ENCODE data around the gene ABCC10. TPM values are rescaled to one million over a fixed set of nuclear protein-coding genes. Genes with fewer than 3 reads are reported as not detected.
"Not testable (repeated sequence)": the region's sequence is repeated elsewhere in the genome, so short reads cannot be mapped to it uniquely, and the experiment has no call there.

The ABCC10 gene
- total RNA-seq, 2 experiments from 2014 or later = 47.1 to 53.2 TPM

DNA sequence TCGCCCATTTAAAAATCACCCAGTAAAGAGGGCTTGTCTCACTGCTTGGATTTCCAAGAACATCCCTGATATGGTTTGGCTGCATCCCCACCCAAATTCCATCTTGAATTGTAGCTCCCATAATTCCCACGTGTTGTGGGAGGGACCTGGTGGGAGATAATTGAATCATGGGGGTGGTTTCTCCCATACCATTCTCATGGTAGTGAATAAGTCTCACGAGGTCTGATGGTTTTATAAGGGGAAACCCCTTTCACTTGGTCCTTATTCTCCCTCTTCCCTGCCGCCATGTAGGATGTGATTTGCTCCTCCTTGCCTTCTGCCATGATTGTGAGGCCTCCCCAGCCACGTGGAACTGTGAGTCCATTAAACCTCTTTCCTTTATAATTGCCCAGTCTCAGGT lies 39.9 kb downstream of the ABCC10 start:
- H3K27ac Mint-ChIP-seq; DNase-seq; H3K9me3 Mint-ChIP-seq; H3K4me1 Mint-ChIP-seq; H3K4me3 Mint-ChIP-seq; POLR2A ChIA-PET; H3K36me3 Mint-ChIP-seq (ENCODE audit: low read depth): not testable (repeated sequence)
- CTCF ChIA-PET = interaction anchor here (1.0 kb wide), 1 partner anchor 10 kb away, joined by 5 read pairs; the partner anchor contains the start of gene TJAP1
- H3K27me3 Mint-ChIP-seq = peaks cover 22% of the 10 kb centered on the region

DNA sequence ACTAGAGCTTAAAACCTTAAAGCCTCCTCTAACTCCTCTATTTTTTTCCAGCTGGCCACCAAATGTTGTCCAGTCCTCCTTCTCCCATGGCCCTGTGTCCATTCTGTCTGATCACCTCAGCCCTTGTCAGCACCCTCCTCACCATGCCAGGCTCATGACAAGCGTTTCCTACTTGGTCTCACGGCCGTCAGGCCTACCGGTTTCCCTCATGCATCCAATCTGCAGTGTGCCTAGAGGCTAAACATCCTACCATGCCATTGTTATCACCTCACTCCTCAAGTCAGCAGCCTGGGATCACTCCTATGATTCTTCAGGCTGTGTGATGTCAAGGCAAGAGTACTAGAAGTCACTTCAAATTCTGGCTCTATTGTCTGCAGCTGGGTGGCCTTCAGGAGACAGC lies 40.4 kb downstream of the ABCC10 start:
- Mint-ChIP-seq H3K9me3 (no peaks in the 10 kb centered on the region), H3K27ac (no peak overlapping the region), H3K4me3 (no peak overlapping the region), H3K27me3 (peaks cover 20% of the 10 kb centered on the region), H3K4me1 (no peaks in the 10 kb centered on the region), H3K36me3 (ENCODE audit: low read depth) (no peaks in the 10 kb centered on the region)
- ChIA-PET POLR2A (no interaction called here), CTCF (interaction anchor here (1.0 kb wide), 1 partner anchor 10 kb away, joined by 5 read pairs; the partner anchor contains the start of gene TJAP1)
- no peak for DNase-seq

DNA sequence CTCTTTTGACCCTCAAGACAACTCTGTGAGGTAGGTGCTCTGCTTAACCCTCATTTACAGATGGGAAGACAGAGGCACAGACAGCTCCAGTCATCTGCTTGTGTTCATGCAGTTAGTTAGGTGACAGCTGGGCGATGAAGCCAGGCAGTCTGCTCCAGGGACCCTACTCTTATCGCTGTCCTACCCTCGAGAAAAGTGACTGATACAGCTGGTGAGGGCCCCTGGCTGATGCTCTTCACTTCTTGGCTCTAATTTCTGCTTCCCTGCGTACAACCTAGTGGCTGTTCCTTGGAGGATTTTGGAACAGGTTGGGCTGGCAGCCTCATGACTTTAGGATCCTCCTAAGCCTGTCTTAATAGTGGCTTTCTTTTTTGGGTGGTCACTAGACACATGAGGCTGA lies 40.9 kb downstream of the ABCC10 start:
- Mint-ChIP-seq H3K27me3 (peaks cover 16% of the 10 kb centered on the region), H3K27ac (no peak overlapping the region), H3K4me3 (no peak overlapping the region), H3K36me3 (ENCODE audit: low read depth) (no peaks in the 10 kb centered on the region), H3K4me1 (no peaks in the 10 kb centered on the region), H3K9me3 (no peaks in the 10 kb centered on the region)
- ChIA-PET POLR2A (no interaction called here), CTCF (interaction anchor here (1.0 kb wide), 1 partner anchor 9 kb away, joined by 5 read pairs; the partner anchor contains the start of gene TJAP1)
- DNase-seq = no peak

DNA sequence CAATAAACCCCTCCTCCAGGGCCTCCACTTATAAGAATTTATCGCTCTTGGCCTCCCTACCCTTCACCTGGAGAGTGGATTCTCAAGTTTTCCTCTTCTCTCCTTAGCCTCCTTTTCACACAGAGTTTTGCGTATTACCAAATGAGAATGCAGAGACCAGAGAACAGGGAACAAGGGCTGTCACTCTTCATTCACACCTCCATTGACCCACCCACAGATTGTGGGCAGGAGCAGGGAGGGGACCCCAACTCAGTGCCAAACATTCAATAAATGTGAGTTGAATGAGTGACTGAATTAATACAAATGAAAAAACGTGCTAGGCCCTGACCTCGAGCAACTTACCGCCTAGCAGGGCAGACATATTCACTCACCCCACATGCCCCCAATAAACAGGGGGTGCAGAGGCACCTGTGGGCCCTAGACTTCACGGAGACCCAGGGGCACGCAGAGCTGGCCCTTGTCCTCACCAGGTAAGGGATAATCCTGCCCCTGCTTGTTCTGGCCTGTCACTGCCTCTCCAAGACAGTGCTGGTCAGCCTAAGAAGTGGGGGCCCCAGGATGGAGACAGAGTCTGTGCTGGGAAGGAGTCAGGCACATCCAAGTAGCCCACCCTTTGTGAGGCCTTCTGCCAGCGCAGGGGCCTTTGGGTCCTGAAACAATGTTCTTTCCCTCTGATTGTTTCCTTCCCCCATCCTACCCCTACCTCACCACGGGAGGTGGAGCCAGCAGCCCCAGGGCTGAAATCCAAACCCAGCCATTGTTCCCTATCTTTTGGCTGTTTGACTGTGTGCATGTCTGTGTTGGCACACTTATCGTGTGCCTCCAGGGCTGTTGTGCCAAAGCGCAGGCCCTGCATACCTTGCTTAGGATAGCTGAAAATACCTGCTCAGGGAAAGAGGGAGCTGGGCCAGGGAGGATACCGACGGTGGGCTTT lies 41.7 kb downstream of the ABCC10 start:
- POLR2A ChIA-PET = interaction anchor here (0.6 kb wide), 1 partner anchor 8 kb away, joined by 3 read pairs; the partner anchor contains the start of gene TJAP1

DNA sequence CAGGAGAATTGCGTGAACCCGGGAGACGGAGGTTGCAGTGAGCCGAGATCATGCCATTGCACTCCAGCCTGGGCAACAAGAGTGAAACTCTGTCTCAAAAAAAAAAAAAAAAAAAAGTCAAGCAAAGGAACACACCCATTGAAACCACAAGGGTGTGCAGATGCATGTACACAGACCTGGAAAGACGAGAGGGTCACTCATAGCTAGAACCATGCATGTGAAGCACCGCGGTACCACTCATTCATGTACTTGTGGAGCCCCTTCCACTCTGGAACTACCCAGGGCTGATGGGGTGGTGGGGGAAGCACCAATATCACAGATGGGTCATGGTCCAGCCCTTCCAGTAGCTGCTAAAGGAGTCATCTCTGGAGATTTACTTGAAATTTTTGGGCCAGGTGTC lies 42.6 kb downstream of the ABCC10 start:
- Mint-ChIP-seq H3K27me3 (peaks cover 17% of the 10 kb centered on the region), H3K27ac (no peak overlapping the region), H3K36me3 (ENCODE audit: low read depth) (no peaks in the 10 kb centered on the region), H3K4me1 (no peaks in the 10 kb centered on the region), H3K4me3 (no peak overlapping the region), H3K9me3 (no peaks in the 10 kb centered on the region)
- ChIA-PET POLR2A (interaction anchor here (0.6 kb wide), 1 partner anchor 7 kb away, joined by 3 read pairs; the partner anchor contains the start of gene TJAP1), CTCF (interaction anchor here (0.6 kb wide), 1 partner anchor 33 kb away, joined by 3 read pairs; no protein-coding TSS in a partner anchor)
- DNase-seq = no peak

More for the DNA sequence above, 41.7 kb downstream of the ABCC10 start:
- CTCF ChIA-PET = no interaction called here
- no peaks in the 10 kb centered on the region for H3K4me1 Mint-ChIP-seq
- H3K36me3 Mint-ChIP-seq (ENCODE audit: low read depth) = no peaks in the 10 kb centered on the region
- peaks cover 17% of the 10 kb centered on the region for H3K27me3 Mint-ChIP-seq
- DNase-seq = no peak
- no peak overlapping the region for H3K4me3 Mint-ChIP-seq
- no peaks in the 10 kb centered on the region for H3K9me3 Mint-ChIP-seq
- H3K27ac Mint-ChIP-seq = no peak overlapping the region

DNA sequence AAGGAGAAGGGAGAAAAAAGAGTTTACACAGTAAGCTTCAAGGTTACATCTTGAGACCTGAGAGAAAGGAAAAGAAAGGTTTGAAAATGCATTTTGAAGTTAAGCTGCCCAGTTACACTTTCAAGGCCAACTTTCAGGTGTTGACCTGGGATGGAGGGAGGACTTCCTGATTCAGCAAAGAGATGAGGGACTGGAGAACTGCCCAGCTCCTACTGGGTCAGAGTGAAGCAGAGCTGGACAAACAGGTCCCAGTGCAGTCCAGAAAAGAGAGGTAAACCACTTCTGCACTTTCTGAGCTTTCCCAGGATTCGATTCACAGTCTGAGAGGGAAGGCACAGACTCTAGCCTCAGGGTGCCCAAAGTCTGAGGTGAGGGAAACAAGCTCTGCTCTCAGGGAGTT lies 44.1 kb downstream of the ABCC10 start:
- no peaks in the 10 kb centered on the region for H3K9me3 Mint-ChIP-seq
- no peak for DNase-seq
- no peaks in the 10 kb centered on the region for H3K4me1 Mint-ChIP-seq
- H3K36me3 Mint-ChIP-seq (ENCODE audit: low read depth) = no peaks in the 10 kb centered on the region
- CTCF ChIA-PET = interaction anchor here (0.6 kb wide), 1 partner anchor 277 kb away, joined by 3 read pairs; no protein-coding TSS in a partner anchor
- no peak overlapping the region for H3K27ac Mint-ChIP-seq
- POLR2A ChIA-PET = no interaction called here
- peaks cover 17% of the 10 kb centered on the region for H3K27me3 Mint-ChIP-seq
- no peak overlapping the region for H3K4me3 Mint-ChIP-seq

DNA sequence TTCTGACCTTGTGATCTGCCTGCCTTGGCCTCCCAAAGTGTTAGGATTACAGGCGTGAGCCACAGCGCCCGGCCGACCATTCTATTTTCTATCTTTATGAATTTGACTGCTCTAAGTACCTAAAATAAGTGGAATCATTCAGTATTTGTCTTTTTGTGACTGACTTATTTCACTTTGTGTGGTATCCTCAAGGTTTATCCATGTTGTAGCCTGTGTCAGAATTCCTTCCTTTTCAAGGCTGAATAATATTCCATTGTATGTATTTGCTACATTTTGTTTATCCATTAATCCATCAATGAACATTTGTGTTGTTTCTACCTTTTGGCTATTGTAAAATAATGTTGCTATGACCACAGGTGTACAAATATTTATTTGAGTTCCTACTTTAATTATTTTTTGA lies 45.2 kb downstream of the ABCC10 start:
- Mint-ChIP-seq H3K36me3 (ENCODE audit: low read depth) (peaks cover 2% of the 10 kb centered on the region), H3K4me3 (no peak overlapping the region), H3K9me3 (no peaks in the 10 kb centered on the region), H3K27me3 (peaks cover 12% of the 10 kb centered on the region), H3K4me1 (peaks cover 11% of the 10 kb centered on the region), H3K27ac (no peak overlapping the region)
- DNase-seq = no peak
- POLR2A ChIA-PET = no interaction called here
- CTCF ChIA-PET = interaction anchor here (1.4 kb wide), 1 partner anchor 9 kb away, joined by 3 read pairs; no protein-coding TSS in a partner anchor

DNA sequence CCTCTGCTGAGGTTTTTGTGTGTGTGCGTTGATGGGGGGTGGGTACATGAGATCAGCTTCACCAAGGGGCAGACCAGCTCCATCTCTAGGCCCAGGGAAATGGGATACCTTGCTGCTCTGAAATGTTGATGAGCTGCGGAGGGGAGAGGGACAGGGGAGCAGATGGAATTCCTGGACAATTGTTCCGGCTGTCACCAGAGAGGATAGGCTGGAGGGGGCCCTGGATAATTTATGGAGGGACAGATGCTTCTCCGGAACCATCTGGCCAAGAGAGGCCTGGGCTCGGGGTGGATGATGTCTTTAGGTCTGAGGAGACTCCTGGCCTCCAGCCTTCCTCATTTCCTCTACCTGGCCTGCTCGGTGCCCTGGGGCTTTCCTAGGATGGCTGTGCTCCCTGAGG lies 48.2 kb downstream of the ABCC10 start:
- no peak for DNase-seq
- Mint-ChIP-seq H3K36me3 (ENCODE audit: low read depth) (peaks cover 6% of the 10 kb centered on the region), H3K27me3 (peaks cover 4% of the 10 kb centered on the region), H3K27ac (no peak overlapping the region), H3K4me1 (peaks cover 36% of the 10 kb centered on the region), H3K4me3 (no peak overlapping the region), H3K9me3 (no peaks in the 10 kb centered on the region)
- ChIA-PET CTCF (no interaction called here), POLR2A (no interaction called here)

DNA sequence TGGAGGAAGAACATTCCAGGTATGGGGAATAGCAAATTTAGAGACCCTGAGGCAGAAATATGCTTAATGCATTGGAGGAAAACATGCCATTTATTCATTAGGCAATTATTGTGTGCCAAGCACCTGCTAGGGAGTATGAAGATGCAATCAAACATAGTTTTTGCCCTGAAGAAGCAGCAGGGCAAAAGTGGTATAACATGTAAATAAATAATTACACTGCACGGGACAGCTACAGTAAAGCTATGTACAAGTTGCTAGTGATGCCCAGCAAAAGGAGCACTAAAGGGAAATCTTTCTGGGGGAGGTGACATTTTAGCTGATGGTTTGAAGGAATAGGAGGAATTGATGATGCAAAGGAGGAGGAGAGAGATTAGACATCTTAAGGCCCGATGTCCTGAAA lies 49.4 kb downstream of the ABCC10 start:
- peaks cover 4% of the 10 kb centered on the region for H3K27me3 Mint-ChIP-seq
- POLR2A ChIA-PET = interaction anchor here (0.6 kb wide), 1 partner anchor 35 kb away, joined by 9 read pairs; no protein-coding TSS in a partner anchor
- H3K27ac Mint-ChIP-seq = peak overlapping the region; percentile 71
- peak overlapping the region; percentile 92 for H3K4me3 Mint-ChIP-seq
- H3K36me3 Mint-ChIP-seq (ENCODE audit: low read depth) = peaks cover 8% of the 10 kb centered on the region
- peaks cover 41% of the 10 kb centered on the region for H3K4me1 Mint-ChIP-seq
- CTCF ChIA-PET = interaction anchor here (0.6 to 1.7 kb wide), 6 partner anchors 9 to 208 kb away, joined by 3 to 5 read pairs (median 4); no protein-coding TSS in a partner anchor
- no peak for DNase-seq
- H3K9me3 Mint-ChIP-seq = no peaks in the 10 kb centered on the region

DNA sequence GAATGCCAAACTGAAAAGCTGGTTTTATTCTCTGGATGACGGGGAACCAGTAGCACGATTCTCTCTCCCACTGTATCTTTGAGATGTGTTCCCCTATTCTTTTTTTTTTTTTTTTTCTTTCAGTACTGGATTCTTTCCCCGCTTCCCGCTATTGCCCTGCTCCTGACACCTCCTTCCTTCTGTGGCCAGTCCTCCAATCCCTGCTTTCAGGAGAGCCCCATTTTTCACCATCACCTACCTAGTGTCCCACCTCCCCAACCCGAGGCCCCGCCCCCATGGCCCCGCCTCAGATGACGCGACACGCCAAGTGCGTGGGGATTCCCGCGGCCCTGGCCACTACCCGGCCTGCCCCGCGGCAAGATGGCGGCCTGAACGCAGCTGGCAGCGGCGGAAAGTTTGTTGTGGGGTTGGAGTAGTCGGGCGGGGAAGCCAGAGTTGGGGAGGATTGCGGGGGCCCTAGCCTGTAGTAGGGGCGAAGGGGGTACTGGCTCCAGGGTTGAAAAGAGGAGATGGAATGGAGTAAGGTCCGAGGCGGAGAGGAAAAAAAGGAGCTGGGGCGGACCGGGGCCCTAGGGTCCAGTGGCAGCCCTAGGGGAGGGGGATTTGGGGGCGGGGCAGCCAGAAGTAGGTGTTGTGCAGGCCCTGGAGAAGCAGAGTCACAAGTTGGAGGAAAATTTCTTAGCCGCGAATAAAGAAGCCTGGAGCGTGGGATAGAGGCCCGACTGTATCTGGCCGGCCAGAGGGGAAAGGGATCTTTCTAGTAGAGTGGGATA lies 50.1 kb downstream of the ABCC10 start, which contains the start of gene TJAP1:
Gene TJAP1 (plus strand): TSS at position 336 of the 773 bp plus-strand sequence. CDS start 21,432 bp downstream, outside the sequence.
- CTCF ChIA-PET = interaction anchor here (0.6 to 1.7 kb wide), 8 partner anchors 10 to 208 kb away, joined by 3 to 5 read pairs (median 3); no protein-coding TSS in a partner anchor
- peak within 1 kb of the TSS; percentile 92 for H3K4me3 Mint-ChIP-seq
- POLR2A ChIA-PET = interaction anchor here (0.6 to 0.7 kb wide), 3 partner anchors 8 to 234 kb away, joined by 3 to 9 read pairs (median 3); partner anchors contain the start of gene TTBK1
- peak within 1 kb of the TSS; percentile 94 for H3K27ac Mint-ChIP-seq
- peaks cover 4% of the 10 kb centered on the region for H3K27me3 Mint-ChIP-seq
- H3K36me3 Mint-ChIP-seq (ENCODE audit: low read depth) = peaks cover 10% of the 10 kb centered on the region
- peaks cover 47% of the 10 kb centered on the region for H3K4me1 Mint-ChIP-seq
- peak; percentile 96 for DNase-seq
- H3K9me3 Mint-ChIP-seq = no peaks in the 10 kb centered on the region

DNA sequence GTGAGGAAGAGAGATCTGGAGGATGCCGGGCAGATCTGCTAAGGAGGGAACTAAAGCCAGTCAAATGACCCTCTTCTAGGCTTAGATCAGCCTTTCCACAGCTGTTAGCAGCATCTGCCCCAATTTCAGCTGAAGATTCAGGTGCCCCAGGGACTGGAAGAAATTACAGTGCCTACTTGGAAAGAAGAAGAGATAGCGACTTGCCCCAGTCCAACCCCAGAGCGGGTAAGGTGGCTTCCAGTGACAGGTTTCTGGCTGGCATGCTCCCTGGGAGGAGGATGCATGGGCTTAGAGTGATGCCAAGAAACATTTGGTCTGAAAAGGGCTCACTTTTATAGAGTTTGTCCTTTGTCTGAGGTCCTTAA lies 50.6 kb downstream of the ABCC10 start:
- H3K4me3 Mint-ChIP-seq = peak overlapping the region; percentile 92
- peaks cover 47% of the 10 kb centered on the region for H3K4me1 Mint-ChIP-seq
- H3K36me3 Mint-ChIP-seq (ENCODE audit: low read depth) = peaks cover 10% of the 10 kb centered on the region
- peaks cover 2% of the 10 kb centered on the region for H3K27me3 Mint-ChIP-seq
- ChIA-PET POLR2A (interaction anchor here (0.7 kb wide), 1 partner anchor 235 kb away, joined by 3 read pairs; the partner anchor contains the start of gene TTBK1), CTCF (interaction anchor here (0.8 to 1.1 kb wide), 3 partner anchors 10 to 30 kb away, joined by 3 to 5 read pairs (median 3); no protein-coding TSS in a partner anchor)
- DNase-seq = no peak
- peak overlapping the region; percentile 94 for H3K27ac Mint-ChIP-seq
- no peaks in the 10 kb centered on the region for H3K9me3 Mint-ChIP-seq

DNA sequence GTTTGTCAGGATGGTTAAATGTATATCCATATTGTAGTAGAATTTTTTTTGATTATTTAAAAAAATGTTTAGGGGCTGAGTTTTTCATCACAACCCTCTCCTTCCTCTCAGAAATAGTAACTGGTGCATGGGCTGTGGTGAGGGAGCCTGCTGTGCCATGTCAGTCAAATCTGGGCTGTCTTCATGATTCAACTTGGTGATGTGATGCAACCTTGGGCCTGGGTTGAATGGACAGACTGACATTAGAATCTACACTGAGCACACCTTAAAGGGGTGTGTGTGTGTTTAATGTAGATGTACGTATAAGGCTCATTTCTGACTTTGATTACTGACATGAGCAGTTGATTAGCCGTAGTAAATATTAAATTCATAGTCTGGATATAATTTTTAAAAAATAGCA lies 53.7 kb downstream of the ABCC10 start:
- H3K36me3 Mint-ChIP-seq (ENCODE audit: low read depth) = peaks cover 12% of the 10 kb centered on the region
- H3K4me3 Mint-ChIP-seq = no peak overlapping the region
- DNase-seq = no peak
- H3K4me1 Mint-ChIP-seq = peaks cover 47% of the 10 kb centered on the region
- H3K27me3 Mint-ChIP-seq = no peaks in the 10 kb centered on the region
- CTCF ChIA-PET = interaction anchor here (0.7 to 1.8 kb wide), 4 partner anchors 8 to 31 kb away, joined by 3 to 4 read pairs (median 3); no protein-coding TSS in a partner anchor
- POLR2A ChIA-PET = no interaction called here
- no peaks in the 10 kb centered on the region for H3K9me3 Mint-ChIP-seq
- no peak overlapping the region for H3K27ac Mint-ChIP-seq
